ENCODE measurements around the gene KLHL25.

Gene KLHL25

GRCh38 chr15:85741662-85742061 is 53.1 kb downstream of the KLHL25 start:
- DNase-seq (no peak), ATAC-seq (ENCODE audit: insufficient read depth, low read depth) (no peak)
- H3K79me2 ChIP-seq (ENCODE audit: insufficient read depth, low read length), result no peaks in the 10 kb centered on the region
- no peak overlapping the region for H2AFZ ChIP-seq (ENCODE audit: low read depth, low read length)
- peaks cover 69% of the 10 kb centered on the region for H3K36me3 ChIP-seq (ENCODE audit: insufficient read depth, low read length)
- TF ChIP-seq CTCF (IDR thresholded peaks at IDR 0.05; ENCODE audit: borderline replicate concordance, extremely low read depth, low read length, poor library complexity, severe bottlenecking) (no peak), EZH2 (IDR thresholded peaks at IDR 0.05; ENCODE audit: borderline replicate concordance, low read depth, low read length, severe bottlenecking) (no peak)
- H3K9me3 ChIP-seq (ENCODE audit: insufficient read depth, low read length, severe bottlenecking), result no peaks in the 10 kb centered on the region
- no peak overlapping the region for H3K9ac ChIP-seq (ENCODE audit: low read depth, low read length)
- H3K4me1 ChIP-seq (ENCODE audit: insufficient read depth, low read length), result no peaks in the 10 kb centered on the region
- H3K27ac ChIP-seq (ENCODE audit: low read length), result no peak overlapping the region
- no peaks in the 10 kb centered on the region for H4K20me1 ChIP-seq (ENCODE audit: insufficient read depth, low read length)
- no peak overlapping the region for H3K4me2 ChIP-seq (ENCODE audit: insufficient read depth, low read length)
- H3K27me3 ChIP-seq (ENCODE audit: insufficient read depth, low read length, poor library complexity), result no peaks in the 10 kb centered on the region
- H3K4me3 ChIP-seq (ENCODE audit: low read depth in 1 of 2, low read length in 2 of 2), result no peak overlapping the region

GRCh38 chr15:85741021-85741421 is 53.7 kb downstream of the KLHL25 start:
- H3K4me3 ChIP-seq (ENCODE audit: low read depth in 1 of 2, low read length in 2 of 2), result no peak overlapping the region
- no peaks in the 10 kb centered on the region for H3K4me1 ChIP-seq (ENCODE audit: insufficient read depth, low read length)
- peaks cover 70% of the 10 kb centered on the region for H3K36me3 ChIP-seq (ENCODE audit: insufficient read depth, low read length)
- DNase-seq (no peak), ATAC-seq (ENCODE audit: insufficient read depth, low read depth) (no peak)
- H3K27me3 ChIP-seq (ENCODE audit: insufficient read depth, low read length, poor library complexity), result no peaks in the 10 kb centered on the region
- no peak overlapping the region for H3K9ac ChIP-seq (ENCODE audit: low read depth, low read length)
- H3K79me2 ChIP-seq (ENCODE audit: insufficient read depth, low read length), result no peaks in the 10 kb centered on the region
- H3K27ac ChIP-seq (ENCODE audit: low read length), result no peak overlapping the region
- no peak overlapping the region for H2AFZ ChIP-seq (ENCODE audit: low read depth, low read length)
- TF ChIP-seq CTCF (IDR thresholded peaks at IDR 0.05; ENCODE audit: borderline replicate concordance, extremely low read depth, low read length, poor library complexity, severe bottlenecking), result no peak
- no peak for TF ChIP-seq EZH2 (IDR thresholded peaks at IDR 0.05; ENCODE audit: borderline replicate concordance, low read depth, low read length, severe bottlenecking)
- H4K20me1 ChIP-seq (ENCODE audit: insufficient read depth, low read length), result no peaks in the 10 kb centered on the region
- H3K9me3 ChIP-seq (ENCODE audit: insufficient read depth, low read length, severe bottlenecking), result no peaks in the 10 kb centered on the region
- H3K4me2 ChIP-seq (ENCODE audit: insufficient read depth, low read length), result no peak overlapping the region

DNA sequence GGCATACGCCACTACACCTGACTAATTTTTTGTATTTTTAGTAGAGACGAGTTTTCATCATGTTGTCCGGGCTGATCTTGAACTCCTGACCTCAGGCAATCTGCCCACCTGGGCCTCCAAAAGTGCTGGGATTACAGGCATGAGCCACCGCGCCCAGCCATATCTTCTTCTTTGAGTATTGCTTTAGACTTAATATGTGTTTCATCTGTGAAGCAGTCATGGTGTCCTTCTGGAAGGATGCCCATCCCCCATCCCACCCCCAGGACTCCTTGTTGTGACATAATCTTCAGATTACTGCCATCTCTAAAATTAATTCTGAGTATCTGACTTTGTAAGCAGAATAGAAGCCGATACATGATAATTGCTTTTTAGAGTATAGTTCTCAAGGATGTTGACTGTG is 57.7 kb downstream of the KLHL25 start:
- Histone ChIP-seq H3K9ac (ENCODE audit: low read depth, low read length) (no peak overlapping the region), H3K4me1 (ENCODE audit: insufficient read depth, low read length) (no peaks in the 10 kb centered on the region), H4K20me1 (ENCODE audit: insufficient read depth, low read length) (no peaks in the 10 kb centered on the region), H3K27ac (ENCODE audit: low read length) (no peak overlapping the region), H3K36me3 (ENCODE audit: insufficient read depth, low read length) (peaks cover 71% of the 10 kb centered on the region), H3K4me2 (ENCODE audit: insufficient read depth, low read length) (no peak overlapping the region), H3K4me3 (ENCODE audit: low read depth in 1 of 2, low read length in 2 of 2) (no peak overlapping the region), H3K27me3 (ENCODE audit: insufficient read depth, low read length, poor library complexity) (no peaks in the 10 kb centered on the region), H2AFZ (ENCODE audit: low read depth, low read length) (no peak overlapping the region), H3K9me3 (ENCODE audit: insufficient read depth, low read length, severe bottlenecking) (peaks cover 4% of the 10 kb centered on the region), H3K79me2 (ENCODE audit: insufficient read depth, low read length) (no peaks in the 10 kb centered on the region)
- DNase-seq, result no peak
- TF ChIP-seq EZH2 (IDR thresholded peaks at IDR 0.05; ENCODE audit: borderline replicate concordance, low read depth, low read length, severe bottlenecking) (no peak), CTCF (IDR thresholded peaks at IDR 0.05; ENCODE audit: borderline replicate concordance, extremely low read depth, low read length, poor library complexity, severe bottlenecking) (no peak)
- no peak for ATAC-seq (ENCODE audit: insufficient read depth, low read depth)

GRCh38 chr15:85733416-85733815 is 61.3 kb downstream of the KLHL25 start:
- no peak for ATAC-seq (ENCODE audit: insufficient read depth, low read depth)
- Histone ChIP-seq H3K4me1 (ENCODE audit: insufficient read depth, low read length) (no peaks in the 10 kb centered on the region), H3K27ac (ENCODE audit: low read length) (no peak overlapping the region), H2AFZ (ENCODE audit: low read depth, low read length) (no peak overlapping the region), H3K27me3 (ENCODE audit: insufficient read depth, low read length, poor library complexity) (no peaks in the 10 kb centered on the region), H3K4me2 (ENCODE audit: insufficient read depth, low read length) (no peak overlapping the region), H4K20me1 (ENCODE audit: insufficient read depth, low read length) (no peaks in the 10 kb centered on the region), H3K4me3 (ENCODE audit: low read depth in 1 of 2, low read length in 2 of 2) (no peak overlapping the region), H3K79me2 (ENCODE audit: insufficient read depth, low read length) (no peaks in the 10 kb centered on the region), H3K9ac (ENCODE audit: low read depth, low read length) (no peak overlapping the region), H3K9me3 (ENCODE audit: insufficient read depth, low read length, severe bottlenecking) (peaks cover 4% of the 10 kb centered on the region), H3K36me3 (ENCODE audit: insufficient read depth, low read length) (peaks cover 76% of the 10 kb centered on the region)
- TF ChIP-seq EZH2 (IDR thresholded peaks at IDR 0.05; ENCODE audit: borderline replicate concordance, low read depth, low read length, severe bottlenecking) (no peak), CTCF (IDR thresholded peaks at IDR 0.05; ENCODE audit: borderline replicate concordance, extremely low read depth, low read length, poor library complexity, severe bottlenecking) (no peak)
- DNase-seq, result no peak
